Stomach (tissue), 4 donors: ENCODE measurements around the gene CADPS.
"Not testable (repeated sequence)": the region's sequence is repeated elsewhere in the genome, so short reads cannot be mapped to it uniquely, and the experiment has no call there.

Experiments
- EP300 ChIP-seq: sonication (generic); formaldehyde crosslinking; IDR thresholded peaks from one replicate; pipeline ENCODE4 v1.6.1; 2017; ENCODE audit warnings: antibody characterized with exemption
- POLR2A ChIP-seq, 4 donors: fragments of 450-650 bp; IDR thresholded peaks; one replicate each; pipeline ENCODE4 v1.6.1; 2016; ENCODE audit warnings: antibody characterized with exemption in 4 of 4, control low read depth in 2 of 4, mild to moderate bottlenecking in 1 of 4, moderate library complexity in 1 of 4

DNA sequence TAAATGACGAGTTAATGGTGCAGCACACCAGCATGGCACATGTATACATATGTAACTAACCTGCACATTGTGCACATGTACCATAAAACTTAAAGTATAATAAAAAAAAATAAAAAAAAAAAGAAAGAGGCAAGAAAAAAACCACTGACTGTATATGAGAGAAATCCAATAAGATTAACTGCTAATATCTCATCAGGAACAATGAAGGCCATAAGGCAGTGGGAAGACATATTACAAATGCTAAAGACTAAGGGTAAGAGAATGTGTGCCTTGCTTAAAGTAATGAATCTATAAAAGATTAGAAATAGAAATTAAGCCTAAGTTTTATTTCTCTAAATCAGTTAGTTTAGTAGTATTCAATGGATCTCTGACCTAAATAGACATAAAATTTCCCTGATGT lies 294.7 kb downstream of the CADPS start:
- TF ChIP-seq POLR2A (IDR thresholded peaks at IDR 0.05); EP300: not testable (repeated sequence)
